ENCODE data around the gene SUSD3. TPM values are rescaled to one million over a fixed set of nuclear protein-coding genes. Genes with fewer than 3 reads are reported as not detected.
A peak's percentile ranks its signal among the peaks of the same experiment; 100 is the strongest.

SUSD3 gene
- total and polyA plus RNA-seq, 5 donors, result 0.16 to 2.0 (median 1.2) TPM

GRCh38 chr9:93130861-93131481 lies 72.5 kb downstream of the SUSD3 start:
- peak overlapping the region; percentile 37 for H3K27ac ChIP-seq (ENCODE audit: low read length)
- intact Hi-C loops (cut with DNase I), result no loop called here
- H3K4me3 ChIP-seq (ENCODE audit: low read length), result no peak overlapping the region
- no peaks in the 10 kb centered on the region for H3K9me3 ChIP-seq (ENCODE audit: control insufficient read depth, low read length)
- ATAC-seq (no peak), DNase-seq (peak; percentile 59 to 85 (median 82))
- 57% methylated on average over 15 of the region's 15 CpGs for WGBS
- H3K27me3 ChIP-seq (ENCODE audit: control insufficient read depth, insufficient read depth), result no peaks in the 10 kb centered on the region
- peaks cover 21% of the 10 kb centered on the region for H3K4me1 ChIP-seq (ENCODE audit: control insufficient read depth, insufficient read depth, low read length)

DNA sequence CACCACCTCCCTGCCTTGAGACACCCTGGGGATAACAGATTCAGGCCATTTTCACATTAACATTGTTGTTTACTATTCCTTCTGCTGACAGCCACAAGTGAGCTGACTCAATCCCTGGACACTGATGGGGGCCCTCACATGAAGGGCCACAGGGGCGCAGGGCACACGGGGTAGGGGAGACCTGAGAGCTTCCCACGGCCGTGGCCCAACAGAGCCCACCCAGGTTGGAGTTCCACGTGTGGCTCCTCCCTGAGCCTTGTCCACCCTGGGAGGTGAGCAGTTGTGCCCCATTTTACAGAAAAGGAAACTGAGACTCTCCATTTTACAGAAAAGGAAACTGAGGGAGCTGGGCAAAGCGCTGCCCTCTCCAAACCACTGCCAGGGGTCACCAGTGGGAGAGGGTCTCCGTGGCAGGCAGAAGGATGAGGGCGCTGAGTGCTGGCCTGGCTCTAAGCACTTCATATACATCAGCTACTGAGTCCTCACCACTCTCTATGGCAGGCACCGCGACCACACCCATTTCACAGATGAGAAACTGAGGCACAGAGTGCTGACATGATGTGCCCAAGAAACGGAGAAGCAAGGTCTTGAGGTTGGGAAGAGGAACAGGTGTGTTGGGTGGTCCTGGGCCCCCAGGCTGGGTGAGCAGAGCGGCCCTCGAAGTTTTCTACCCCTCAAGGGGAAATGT lies 73.2 kb downstream of the SUSD3 start:
- peak in 1 of 3 donors; percentile 59 for DNase-seq
- Histone ChIP-seq H3K9me3 (ENCODE audit: control insufficient read depth, low read length) (no peaks in the 10 kb centered on the region), H3K27ac (ENCODE audit: low read length) (peak overlapping the region; percentile 37), H3K4me3 (ENCODE audit: low read length) (no peak overlapping the region), H3K4me1 (ENCODE audit: control insufficient read depth, insufficient read depth, low read length) (peaks cover 21% of the 10 kb centered on the region), H3K27me3 (ENCODE audit: control insufficient read depth, insufficient read depth) (no peaks in the 10 kb centered on the region)
- intact Hi-C loops (cut with DNase I), result no loop called here
- 91% methylated on average over 13 of the region's 13 CpGs for WGBS
- ATAC-seq, result no peak

- 29% methylated on average over 12 of the region's 12 CpGs for WGBS
- ATAC-seq, result peak; percentile 6 to 30
- H3K4me3 ChIP-seq (ENCODE audit: low read length), result peak overlapping the region; percentile 69
- H3K4me1 ChIP-seq (ENCODE audit: control insufficient read depth, insufficient read depth, low read length), result peaks cover 21% of the 10 kb centered on the region
- no peaks in the 10 kb centered on the region for H3K27me3 ChIP-seq (ENCODE audit: control insufficient read depth, insufficient read depth)
- H3K9me3 ChIP-seq (ENCODE audit: control insufficient read depth, low read length), result no peaks in the 10 kb centered on the region
- intact Hi-C loops (cut with DNase I), result no loop called here
- H3K27ac ChIP-seq (ENCODE audit: low read length), result peak overlapping the region; percentile 88
- peak; percentile 54 to 92 (median 84) for DNase-seq
Observed at GRCh38 chr9:93132287-93132927, 73.9 kb downstream of the SUSD3 start.

- Histone ChIP-seq H3K9me3 (ENCODE audit: control insufficient read depth, low read length) (no peaks in the 10 kb centered on the region), H3K27me3 (ENCODE audit: control insufficient read depth, insufficient read depth) (no peaks in the 10 kb centered on the region), H3K4me3 (ENCODE audit: low read length) (peak overlapping the region; percentile 69), H3K27ac (ENCODE audit: low read length) (peak overlapping the region; percentile 88), H3K4me1 (ENCODE audit: control insufficient read depth, insufficient read depth, low read length) (peaks cover 21% of the 10 kb centered on the region)
- intact Hi-C loops (cut with DNase I), result no loop called here
- ATAC-seq, result peak; percentile 12
- peak in 2 of 3 donors; percentile 72 to 78 for DNase-seq
- 28% methylated on average over 21 of the region's 21 CpGs for WGBS
Observed at GRCh38 chr9:93132946-93133680, 74.6 kb downstream of the SUSD3 start.

DNA sequence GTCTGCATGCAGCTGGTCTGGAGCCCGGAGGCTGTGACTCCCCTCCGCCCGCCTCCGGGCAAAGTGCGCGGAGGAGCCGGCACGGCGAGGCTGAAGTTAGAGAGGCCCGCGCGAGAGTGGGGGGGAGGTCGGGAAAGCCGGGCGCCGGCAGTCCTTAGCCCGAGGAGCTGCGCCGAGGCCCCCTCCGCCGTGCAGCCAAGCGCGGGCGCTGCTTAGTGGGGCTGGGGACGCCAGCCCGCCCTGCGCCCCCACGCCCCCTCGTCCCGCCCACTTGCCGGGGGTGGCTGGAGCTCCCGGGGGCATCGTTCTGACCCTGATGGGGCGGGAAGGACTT lies 75.1 kb downstream of the SUSD3 start:
- H3K4me1 ChIP-seq (ENCODE audit: control insufficient read depth, insufficient read depth, low read length), result peaks cover 21% of the 10 kb centered on the region
- ATAC-seq (peak; percentile 73 to 75), DNase-seq (peak; percentile 83 to 93 (median 90))
- intact Hi-C loops (cut with DNase I), result no loop called here
- H3K4me3 ChIP-seq (ENCODE audit: low read length), result peak overlapping the region; percentile 69
- no peaks in the 10 kb centered on the region for H3K9me3 ChIP-seq (ENCODE audit: control insufficient read depth, low read length)
- peak overlapping the region; percentile 88 for H3K27ac ChIP-seq (ENCODE audit: low read length)
- WGBS, result under 1% methylated on average over 34 of the region's 34 CpGs
- no peaks in the 10 kb centered on the region for H3K27me3 ChIP-seq (ENCODE audit: control insufficient read depth, insufficient read depth)

GRCh38 chr9:93134015-93134739 lies 75.7 kb downstream of the SUSD3 start, which contains the start of gene NINJ1:
Gene NINJ1 (minus strand): TSS chr9:93134251. CDS start chr9:93134217, 34 bp downstream.
- intact Hi-C loops (cut with DNase I), result no loop called here
- Histone ChIP-seq H3K9me3 (ENCODE audit: control insufficient read depth, low read length) (no peaks in the 10 kb centered on the region), H3K4me1 (ENCODE audit: control insufficient read depth, insufficient read depth, low read length) (peaks cover 21% of the 10 kb centered on the region), H3K27me3 (ENCODE audit: control insufficient read depth, insufficient read depth) (no peaks in the 10 kb centered on the region), H3K4me3 (ENCODE audit: low read length) (peak within 1 kb of the TSS; percentile 69), H3K27ac (ENCODE audit: low read length) (peak within 1 kb of the TSS; percentile 88)
- peak; percentile 77 to 91 (median 90) for DNase-seq
- WGBS, result under 1% methylated on average over 77 of the region's 78 CpGs
- ATAC-seq, result peak; percentile 90

Other genes starting within 250 kb of the SUSD3 start
- 1 to 10 TPM; 6.9 to 8.2 (median 7.2) TPM for gene ZNF484, start 180.7 kb upstream of the SUSD3 start, total RNA-seq
- gene ZNF484, start 180.7 kb upstream of the SUSD3 start, polyA plus RNA-seq, result 1.5 TPM
- gene FGD3, start 111.2 kb upstream of the SUSD3 start, total RNA-seq, result 1 to 10 TPM; 2.5 to 3.2 (median 2.9) TPM
- 1.1 TPM for gene FGD3, start 111.2 kb upstream of the SUSD3 start, polyA plus RNA-seq
- gene CARD19, start 37.5 kb downstream of the SUSD3 start, total RNA-seq, result 10 to 100 TPM; 17.7 to 26.6 (median 22.5) TPM
- gene CARD19, start 37.5 kb downstream of the SUSD3 start, polyA plus RNA-seq, result 30.3 TPM
- 10 to 100 TPM; 42.9 to 68.4 (median 62.7) TPM for gene NINJ1, start 75.5 kb downstream of the SUSD3 start, total RNA-seq
- gene NINJ1, start 75.5 kb downstream of the SUSD3 start, polyA plus RNA-seq, result 96.2 TPM
- 100 to 1,000 TPM; 217 to 322 (median 278) TPM for gene WNK2, start 125.4 kb downstream of the SUSD3 start, total RNA-seq
- gene WNK2, start 125.4 kb downstream of the SUSD3 start, polyA plus RNA-seq, result 167 TPM

All from right cardiac atrium (tissue), 5 donors.